ENCODE measurements around the gene HMOX1. TPM values are rescaled to one million over a fixed set of nuclear protein-coding genes. Genes with fewer than 3 reads are reported as not detected.

Gene HMOX1
- total and polyA plus RNA-seq, 2 of the 13 experiments (the other 11 are each of a cell fraction or from before 2014, with no cell fraction given): 53.6 to 67.4 TPM

- TF ChIP-seq ZNF318 (CRISPR knock-in tag; IDR thresholded peaks at IDR 0.05): no peak
- no peak for TF ChIP-seq ZBTB8A (CRISPR knock-in tag; IDR thresholded peaks at IDR 0.05; ENCODE audit: borderline replicate concordance, low read depth)
- TF ChIP-seq ZBTB14 (CRISPR knock-in tag; IDR thresholded peaks at IDR 0.05): no peak
- 0 out of 2 replicates have a peak, but pooled peaks have one; percentile 21 for TF ChIP-seq SMC3 (IDR thresholded peaks at IDR 0.05; ENCODE audit: low read length)
- no peak for TF ChIP-seq ZNF781 (CRISPR knock-in tag; IDR thresholded peaks at IDR 0.05; ENCODE audit: borderline replicate concordance, not compliant biosample characterization)
- TF ChIP-seq ZFP62 (CRISPR knock-in tag; IDR thresholded peaks at IDR 0.05): no peak
- TF ChIP-seq HMG20A (CRISPR knock-in tag; IDR thresholded peaks at IDR 0.05; ENCODE audit: borderline replicate concordance): no peak
- no peak for TF ChIP-seq ZNF383 (CRISPR knock-in tag; IDR thresholded peaks at IDR 0.05; ENCODE audit: borderline replicate concordance)
- TF ChIP-seq ZNF282 (IDR thresholded peaks at IDR 0.05; ENCODE audit: partially characterized antibody): no peak
- no peak for TF ChIP-seq SCMH1 (CRISPR knock-in tag; IDR thresholded peaks at IDR 0.05; ENCODE audit: borderline replicate concordance)
- TF ChIP-seq RCOR2 (CRISPR knock-in tag; IDR thresholded peaks at IDR 0.05): no peak
- TF ChIP-seq KAT8 (CRISPR knock-in tag; IDR thresholded peaks at IDR 0.05): 0 out of 2 replicates have a peak, but pooled peaks have one; percentile 39
- TF ChIP-seq ZNF260 (CRISPR knock-in tag; IDR thresholded peaks at IDR 0.05; ENCODE audit: borderline replicate concordance, low read depth): no peak
- no peak for TF ChIP-seq ZNF639 (CRISPR knock-in tag; conservative IDR thresholded peaks at IDR 0.05)
- TF ChIP-seq ZBTB42 (CRISPR knock-in tag; IDR thresholded peaks at IDR 0.05): no peak
- TF ChIP-seq MBD4 (IDR thresholded peaks at IDR 0.05; ENCODE audit: borderline replicate concordance, low read length): no peak
- TF ChIP-seq KLF13 (CRISPR knock-in tag; IDR thresholded peaks at IDR 0.05): no peak
- TF ChIP-seq SNAPC5 (CRISPR knock-in tag; IDR thresholded peaks at IDR 0.05; ENCODE audit: borderline replicate concordance): no peak
- TF ChIP-seq HOXA5 (CRISPR knock-in tag; IDR thresholded peaks at IDR 0.05): no peak
These were observed 28.4 kb upstream of the HMOX1 start (continued) for GRCh38 chr22:35352214-35353111.
